Activated CD4-positive, CD25-positive, alpha-beta regulatory T cell (primary cell): ENCODE measurements around the gene RAP2A.
A peak's percentile ranks its signal among the peaks of the same experiment; 100 is the strongest.

ENCODE experiments used
- DNase-seq, 4 experiments: peaks; one replicate each; lab custom pipeline; 2025; lab: John Stamatoyannopoulos, UW

Gene RAP2A

DNA sequence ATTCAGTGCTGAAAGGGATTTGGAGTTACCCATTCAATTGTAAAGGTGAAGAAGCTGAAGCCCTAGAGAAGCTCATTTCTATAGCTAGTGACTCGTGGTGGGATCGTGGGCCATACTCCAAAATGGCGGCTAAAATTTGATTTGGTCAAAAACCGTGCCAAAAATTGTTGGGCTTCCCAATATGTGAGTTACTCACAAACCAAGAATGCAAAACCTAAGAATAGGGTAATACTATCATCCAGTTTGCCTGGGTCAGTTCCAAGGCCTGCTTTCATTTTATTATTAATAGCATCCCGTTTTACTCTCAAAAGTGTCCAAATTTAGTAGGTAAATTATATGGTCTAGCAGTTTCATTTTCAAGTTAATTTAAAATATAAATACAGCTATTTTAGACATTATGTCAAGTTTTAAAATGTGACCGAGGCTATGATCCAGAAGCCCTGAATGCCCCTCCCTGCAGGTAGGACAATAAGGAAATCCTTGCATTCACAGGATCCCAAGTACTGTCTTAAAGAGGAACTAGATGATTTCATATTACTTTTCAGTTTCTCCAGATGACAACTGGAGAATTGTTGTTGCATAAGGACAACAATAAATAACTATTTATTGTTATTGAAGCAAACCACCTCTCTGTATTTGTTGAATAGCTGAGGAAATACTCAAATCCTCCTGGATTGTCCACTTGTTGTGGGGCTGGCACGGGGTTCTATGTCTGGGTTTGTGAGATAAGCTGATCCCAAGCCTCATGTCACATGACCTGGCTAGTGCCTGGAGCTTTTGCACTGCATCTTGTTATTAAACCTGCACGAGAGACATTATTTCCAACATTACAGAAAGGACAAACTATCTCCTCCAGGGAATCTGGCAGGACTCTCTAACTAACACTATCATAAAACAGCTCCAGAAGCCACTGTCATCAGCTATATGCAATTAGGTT lies 11.6 kb upstream of the RAP2A start:
- DNase-seq = no peak

DNA sequence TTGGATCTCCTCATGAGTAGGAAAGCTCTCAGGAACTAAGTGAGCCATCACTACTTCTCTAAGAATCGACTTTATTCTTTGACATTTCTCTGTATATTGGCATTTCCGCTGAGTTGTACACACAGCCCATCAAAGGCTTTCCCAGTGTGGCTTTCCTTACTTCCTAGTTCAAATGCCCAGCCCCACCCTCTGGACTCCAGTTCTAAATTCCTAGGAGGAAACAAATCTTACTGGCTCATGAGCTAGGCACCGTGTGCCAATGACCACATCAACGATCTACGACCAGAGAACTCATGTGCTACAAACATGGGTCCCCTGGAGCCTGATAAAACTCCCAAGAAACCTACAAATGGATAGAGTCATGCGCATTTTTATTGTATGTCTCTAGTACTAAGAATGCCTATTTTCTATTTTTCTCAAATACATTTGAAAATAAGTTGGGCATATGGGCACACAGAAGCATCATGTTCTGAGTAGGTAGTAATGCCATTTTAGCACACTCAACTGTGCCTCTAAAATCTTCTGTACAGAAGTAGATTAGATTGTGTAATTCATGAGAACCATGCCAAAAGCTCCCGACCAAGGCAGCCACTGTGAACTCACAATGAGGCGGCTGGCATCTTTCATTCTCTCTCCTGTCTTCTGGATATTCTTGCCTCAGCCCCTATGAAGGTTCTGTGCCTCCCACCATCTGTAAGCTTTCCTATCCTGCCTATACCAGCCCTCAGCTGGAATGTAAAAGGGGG lies 10.5 kb upstream of the RAP2A start:
- DNase-seq = no peak

DNA sequence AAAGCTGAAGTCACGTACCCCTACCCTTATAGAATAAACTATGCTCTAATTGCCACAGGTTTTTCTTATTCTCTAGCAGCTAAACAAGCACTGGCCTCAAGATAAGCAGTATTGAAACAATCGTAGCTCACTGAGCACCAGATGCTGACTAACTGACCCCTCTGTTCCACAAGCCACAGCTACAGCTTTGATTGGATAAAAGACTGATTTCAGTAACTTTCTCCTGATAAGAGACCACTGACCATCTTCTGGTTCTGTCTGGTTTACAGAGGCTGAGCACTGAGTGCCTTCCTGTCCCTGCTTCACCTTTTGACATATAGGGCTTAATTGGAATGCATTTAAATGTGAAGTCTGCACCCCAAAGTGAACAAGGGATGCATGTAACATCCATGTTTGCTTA lies 8.4 kb upstream of the RAP2A start:
- no peak for DNase-seq

- no peak for DNase-seq
Measured at GRCh38 chr13:97426695-97427094, 7.3 kb upstream of the RAP2A start.

GRCh38 chr13:97429681-97430081 lies 4.3 kb upstream of the RAP2A start:
- no peak for DNase-seq

GRCh38 chr13:97430296-97430695 lies 3.7 kb upstream of the RAP2A start:
- DNase-seq = no peak

GRCh38 chr13:97431171-97431764 lies 2.7 kb upstream of the RAP2A start:
- DNase-seq = no peak

DNA sequence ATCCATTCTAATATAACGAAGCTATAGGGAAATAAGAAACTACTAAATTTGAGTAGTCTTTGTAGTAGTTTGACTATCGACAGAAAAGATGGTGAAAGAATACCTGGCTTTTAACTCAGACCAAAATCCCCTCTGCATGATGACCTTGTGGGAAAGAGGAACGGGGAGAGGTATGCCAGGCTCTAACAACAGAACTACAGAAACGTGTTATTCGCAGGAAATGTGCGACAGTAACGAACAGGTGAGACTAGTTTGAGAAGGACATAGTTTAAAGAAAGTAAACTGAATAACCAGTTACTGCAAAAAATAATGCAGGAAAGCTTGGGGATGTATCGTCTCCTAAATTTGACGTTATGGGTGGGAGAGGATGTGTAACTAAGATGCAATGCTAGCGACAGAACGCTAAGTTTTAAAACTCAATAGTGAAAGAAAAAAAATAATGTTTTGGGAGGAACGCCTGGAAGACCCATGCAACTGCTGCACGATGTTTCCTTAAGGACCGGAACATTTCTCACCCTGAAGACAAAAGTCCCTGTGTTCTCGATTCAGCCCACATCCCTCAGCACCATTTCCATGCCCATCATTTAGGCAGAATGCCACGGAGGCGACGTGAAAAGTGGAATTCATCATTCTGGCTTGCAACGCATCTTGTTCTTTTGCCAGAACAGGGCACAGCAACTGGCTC lies 1.6 kb upstream of the RAP2A start:
- DNase-seq = no peak

- DNase-seq = peak; percentile 93 to 97 (median 94)
Measured at GRCh38 chr13:97432917-97433726, 847 bp upstream of the RAP2A start.

- peak in 3 of 4 experiments; percentile 9 to 35 (median 26) for DNase-seq
Measured at GRCh38 chr13:97434397-97435201, 630 bp downstream of the RAP2A start.

GRCh38 chr13:97435323-97435722 lies 1.4 kb downstream of the RAP2A start:
- DNase-seq = no peak

DNA sequence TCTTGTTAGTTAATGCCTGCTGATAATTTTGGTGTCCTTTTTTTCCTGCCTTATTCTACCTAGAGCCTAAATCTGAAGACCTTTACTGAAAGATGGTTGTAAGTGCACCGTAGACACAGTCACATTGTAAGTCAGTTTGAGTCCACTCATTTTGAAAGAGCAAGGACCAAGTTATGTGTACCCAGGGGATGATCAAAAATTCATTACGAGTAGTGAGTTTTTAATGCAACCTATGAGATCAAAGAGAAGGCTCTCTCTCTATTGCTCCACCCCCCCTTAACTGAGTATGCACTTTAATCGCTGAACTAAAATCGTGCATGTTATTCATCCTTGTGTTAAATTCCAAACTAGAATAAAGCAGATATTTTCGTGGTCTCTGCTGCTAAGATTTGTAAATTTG lies 1.8 kb downstream of the RAP2A start:
- DNase-seq = no peak

DNA sequence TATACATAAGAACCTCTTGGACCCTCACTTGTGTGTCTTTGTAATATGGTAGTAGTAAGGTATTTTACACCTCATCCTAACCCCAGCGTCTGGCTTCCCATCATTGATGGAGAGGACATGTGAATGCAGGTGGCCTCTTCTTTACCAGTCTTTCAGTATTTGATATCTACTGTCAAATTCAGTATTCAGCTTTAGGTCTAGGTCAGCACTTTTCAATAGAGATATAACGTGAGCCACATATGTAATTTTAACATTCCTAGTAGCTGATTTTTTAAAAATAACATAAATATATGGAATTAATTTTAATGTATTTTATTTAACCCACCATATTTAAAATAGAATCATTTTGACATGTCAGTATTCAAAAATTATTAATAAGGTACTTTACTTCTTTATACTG lies 2.9 kb downstream of the RAP2A start:
- no peak for DNase-seq

DNA sequence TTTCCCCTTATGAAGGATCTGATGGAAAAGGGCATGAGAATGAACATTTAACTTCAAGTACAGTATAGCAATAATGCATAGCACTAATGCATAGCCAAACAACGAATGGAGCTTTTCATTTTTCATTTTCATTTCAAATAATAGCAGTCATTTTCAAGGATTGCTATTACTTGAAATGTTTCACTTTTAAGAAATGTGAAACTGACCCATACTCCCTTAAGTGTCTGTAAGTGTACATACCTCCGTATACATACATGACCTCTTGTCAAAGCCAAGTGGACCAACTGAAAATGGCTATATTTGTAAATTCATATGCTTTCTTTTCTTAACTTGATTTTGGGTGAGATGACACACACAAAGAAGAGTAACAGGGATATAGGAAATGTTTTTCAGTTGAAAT lies 3.8 kb downstream of the RAP2A start:
- DNase-seq = no peak

- no peak for DNase-seq
Measured at GRCh38 chr13:97438856-97439595, 5.1 kb downstream of the RAP2A start.

DNA sequence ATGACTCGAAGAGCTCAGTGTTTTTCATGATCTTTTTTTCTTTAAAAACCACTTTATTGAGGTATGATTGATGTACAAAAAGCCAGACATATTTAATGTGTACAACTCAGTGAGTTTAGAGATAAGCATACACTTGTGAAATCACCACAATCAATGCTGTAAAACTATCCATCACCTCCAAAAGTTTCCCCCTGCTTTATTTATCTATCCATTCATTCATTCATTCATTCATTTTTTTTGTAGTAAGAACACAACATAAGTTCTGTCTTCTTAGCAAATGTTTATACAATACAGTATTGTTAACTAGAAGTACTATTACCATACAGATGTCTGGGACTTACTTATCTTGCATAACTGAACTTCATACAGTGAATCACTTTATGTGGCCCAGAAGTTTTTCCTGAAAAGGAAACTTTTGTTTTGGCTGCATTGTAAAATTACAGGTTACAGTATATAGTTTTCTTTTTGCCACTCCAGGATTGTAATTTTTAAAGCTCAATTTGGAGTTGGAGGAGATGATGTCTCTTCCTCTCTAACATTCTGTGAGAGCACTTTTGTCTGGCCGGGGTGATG lies 6.7 kb downstream of the RAP2A start:
- no peak for DNase-seq

GRCh38 chr13:97441368-97441767 lies 7.4 kb downstream of the RAP2A start:
- DNase-seq = no peak

GRCh38 chr13:97445522-97446187 lies 11.7 kb downstream of the RAP2A start:
- no peak for DNase-seq

GRCh38 chr13:97446448-97446847 lies 12.5 kb downstream of the RAP2A start:
- DNase-seq = no peak
